ENCODE results near the gene FCRL1. TPM values are rescaled to one million over a fixed set of nuclear protein-coding genes. Genes with fewer than 3 reads are reported as not detected.

FCRL1 gene
- total RNA-seq, 2 experiments from 2014 or later: 0.22 TPM; not detected in 1

DNA sequence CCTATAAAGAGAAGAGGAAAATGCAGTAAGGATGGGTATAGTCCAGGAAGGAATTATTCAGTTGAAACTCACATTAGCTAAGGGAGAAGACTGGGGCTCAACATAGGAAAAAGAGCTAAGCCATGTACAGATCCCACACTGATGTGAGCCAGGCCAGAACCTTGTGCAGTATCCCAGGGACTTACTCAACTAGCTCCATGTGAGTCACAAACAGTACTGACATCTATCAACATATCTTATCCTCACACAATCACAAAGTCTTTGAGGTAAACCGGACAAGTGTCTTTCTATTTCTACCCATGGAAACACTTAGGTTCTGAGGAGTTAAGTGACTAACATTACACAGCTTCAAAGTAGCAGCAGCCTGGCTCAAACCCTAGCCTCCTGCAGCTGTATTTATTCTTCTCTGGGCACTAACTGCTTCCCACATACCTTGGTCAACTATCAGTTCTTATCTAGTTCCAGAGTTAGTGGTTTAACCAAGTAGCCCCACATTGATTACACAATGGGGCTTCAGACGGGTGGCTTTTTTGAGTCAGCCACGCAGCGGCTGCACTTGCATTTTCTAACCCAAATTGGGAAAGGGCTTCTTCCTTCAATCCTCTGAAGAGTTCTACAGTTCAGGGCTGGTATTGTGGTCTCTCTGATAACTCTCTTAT lies 12.2 kb upstream of the FCRL1 start:
- H3K27ac Mint-ChIP-seq: no peak overlapping the region
- H3K27me3 Mint-ChIP-seq: peaks cover 7% of the 10 kb centered on the region
- CTCF ChIA-PET: interaction anchor here (1.2 kb wide), 1 partner anchor 11 kb away, joined by 3 read pairs; no protein-coding TSS in a partner anchor
- no peaks in the 10 kb centered on the region for H3K4me1 Mint-ChIP-seq
- H3K4me3 Mint-ChIP-seq: no peak overlapping the region
- POLR2A ChIA-PET: no interaction called here
- H3K9me3 Mint-ChIP-seq: no peaks in the 10 kb centered on the region
- no peaks in the 10 kb centered on the region for H3K36me3 Mint-ChIP-seq (ENCODE audit: low read depth)
- no peak for DNase-seq

DNA sequence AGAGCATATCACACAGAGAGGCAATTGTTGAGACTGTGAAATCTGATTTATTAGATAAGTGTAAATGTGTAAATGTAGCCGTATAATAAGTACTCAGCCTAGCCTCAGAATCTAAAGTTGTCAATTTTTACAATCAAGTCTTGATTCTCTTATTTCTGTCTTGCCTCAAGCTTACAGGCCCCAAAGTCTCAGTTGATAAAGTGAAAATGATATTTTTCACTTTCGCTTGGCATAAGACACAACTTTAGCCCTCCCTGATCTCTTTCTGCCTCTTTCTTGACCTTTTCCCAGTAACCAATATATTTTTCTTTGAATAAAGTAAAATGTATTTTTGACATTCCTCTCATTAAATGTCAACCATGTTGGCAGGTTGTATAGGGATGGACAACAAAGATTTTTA lies 11.0 kb upstream of the FCRL1 start:
- H3K4me3 Mint-ChIP-seq: no peak overlapping the region
- H3K27me3 Mint-ChIP-seq: peaks cover 7% of the 10 kb centered on the region
- CTCF ChIA-PET: no interaction called here
- no peaks in the 10 kb centered on the region for H3K36me3 Mint-ChIP-seq (ENCODE audit: low read depth)
- DNase-seq: no peak
- no peaks in the 10 kb centered on the region for H3K9me3 Mint-ChIP-seq
- POLR2A ChIA-PET: no interaction called here
- H3K4me1 Mint-ChIP-seq: no peaks in the 10 kb centered on the region
- no peak overlapping the region for H3K27ac Mint-ChIP-seq

DNA sequence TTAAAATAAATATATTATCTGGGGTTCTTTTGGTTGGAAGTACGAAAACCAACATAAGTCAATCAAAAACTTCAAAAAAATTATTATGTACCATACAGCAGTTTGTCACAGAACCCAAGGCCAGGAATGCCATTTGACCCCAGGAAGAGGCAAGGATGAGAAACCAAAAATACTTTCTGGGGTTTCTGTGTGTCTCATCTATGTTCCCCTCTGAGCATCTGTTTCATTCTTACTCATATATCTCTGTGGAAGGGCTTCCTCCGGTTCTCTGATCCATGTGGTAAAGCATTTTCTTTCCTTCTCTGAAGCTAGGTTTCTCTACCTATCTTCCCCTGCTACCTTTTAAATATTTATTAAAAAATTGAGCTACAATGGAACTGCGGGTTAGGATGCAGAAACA lies 9.8 kb upstream of the FCRL1 start:
- peaks cover 7% of the 10 kb centered on the region for H3K27me3 Mint-ChIP-seq
- ChIA-PET CTCF (no interaction called here), POLR2A (interaction anchor here (0.6 kb wide), 1 partner anchor 9 kb away, joined by 3 read pairs; no protein-coding TSS in a partner anchor)
- no peaks in the 10 kb centered on the region for H3K36me3 Mint-ChIP-seq (ENCODE audit: low read depth)
- H3K4me1 Mint-ChIP-seq: no peaks in the 10 kb centered on the region
- no peak overlapping the region for H3K27ac Mint-ChIP-seq
- no peak overlapping the region for H3K4me3 Mint-ChIP-seq
- no peaks in the 10 kb centered on the region for H3K9me3 Mint-ChIP-seq
- no peak for DNase-seq

DNA sequence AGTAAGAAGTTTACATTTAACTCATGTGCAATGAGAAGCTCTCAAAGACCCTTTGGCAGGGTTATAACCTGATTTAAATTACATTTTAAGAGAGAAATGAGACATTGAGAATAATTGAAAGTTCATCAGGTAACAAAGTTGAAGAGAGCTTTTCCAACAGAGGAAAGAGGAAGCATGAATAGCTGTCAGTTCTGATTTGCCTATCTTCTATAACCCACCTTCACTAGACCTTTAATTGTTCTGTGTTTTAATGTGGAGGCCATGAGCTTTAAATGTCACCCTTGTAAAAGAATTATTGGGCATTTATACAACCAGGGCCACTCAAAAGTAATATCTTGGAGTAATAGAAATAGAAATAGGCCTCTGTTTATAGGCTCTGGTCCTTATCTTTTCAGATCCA lies 9.3 kb upstream of the FCRL1 start:
- Mint-ChIP-seq H3K9me3 (no peaks in the 10 kb centered on the region), H3K4me1 (no peaks in the 10 kb centered on the region), H3K36me3 (ENCODE audit: low read depth) (no peaks in the 10 kb centered on the region), H3K27me3 (peaks cover 8% of the 10 kb centered on the region), H3K4me3 (no peak overlapping the region), H3K27ac (no peak overlapping the region)
- POLR2A ChIA-PET: no interaction called here
- CTCF ChIA-PET: no interaction called here
- DNase-seq: no peak

DNA sequence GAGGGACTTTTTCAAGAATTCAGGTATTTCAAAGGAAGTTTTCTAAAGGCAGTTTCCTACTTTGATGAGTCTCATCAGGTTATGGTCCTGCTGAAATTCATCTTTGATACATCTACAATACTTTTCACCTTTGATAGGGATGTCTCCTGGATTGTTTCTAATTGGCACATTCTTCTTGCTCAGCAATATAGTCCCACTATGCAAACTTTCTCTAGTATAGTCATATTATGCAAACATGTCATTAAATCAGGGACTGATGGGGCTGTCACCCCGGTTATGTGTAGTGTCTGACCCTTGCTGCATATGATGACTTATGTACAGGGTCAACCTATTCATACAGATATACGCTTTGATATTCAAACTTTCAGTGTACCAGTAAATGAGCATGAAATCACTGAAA lies 379 bp upstream of the FCRL1 start:
- H3K4me1 Mint-ChIP-seq: no peaks in the 10 kb centered on the region
- H3K27me3 Mint-ChIP-seq: peaks cover 14% of the 10 kb centered on the region
- no peak overlapping the region for H3K27ac Mint-ChIP-seq
- H3K4me3 Mint-ChIP-seq: no peak overlapping the region
- ChIA-PET POLR2A (no interaction called here), CTCF (no interaction called here)
- no peaks in the 10 kb centered on the region for H3K9me3 Mint-ChIP-seq
- no peak for DNase-seq
- H3K36me3 Mint-ChIP-seq (ENCODE audit: low read depth): no peaks in the 10 kb centered on the region

DNA sequence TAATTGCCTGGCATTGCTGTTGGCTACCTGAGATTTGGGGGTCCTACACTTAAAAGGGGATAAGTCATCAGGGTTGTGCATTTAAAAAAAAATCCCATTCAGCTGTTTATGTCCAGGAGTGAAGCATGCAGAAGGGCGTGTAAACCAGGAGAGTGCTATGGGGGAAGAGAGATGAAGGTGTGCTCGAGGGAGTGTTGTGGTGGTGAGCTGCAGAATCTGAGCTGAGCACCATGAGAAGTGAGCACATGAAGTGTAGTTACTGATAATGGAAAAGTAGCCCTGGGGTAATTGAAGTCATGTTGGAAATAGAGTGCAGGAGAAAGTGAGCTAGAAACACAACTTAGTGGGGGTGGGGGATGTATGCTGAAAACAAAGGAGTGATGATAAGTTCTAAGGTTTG lies 705 bp downstream of the FCRL1 start:
- Mint-ChIP-seq H3K27me3 (peaks cover 15% of the 10 kb centered on the region), H3K27ac (no peak overlapping the region), H3K4me3 (no peak overlapping the region), H3K9me3 (no peaks in the 10 kb centered on the region), H3K36me3 (ENCODE audit: low read depth) (no peaks in the 10 kb centered on the region), H3K4me1 (no peaks in the 10 kb centered on the region)
- CTCF ChIA-PET: no interaction called here
- DNase-seq: no peak
- POLR2A ChIA-PET: no interaction called here

DNA sequence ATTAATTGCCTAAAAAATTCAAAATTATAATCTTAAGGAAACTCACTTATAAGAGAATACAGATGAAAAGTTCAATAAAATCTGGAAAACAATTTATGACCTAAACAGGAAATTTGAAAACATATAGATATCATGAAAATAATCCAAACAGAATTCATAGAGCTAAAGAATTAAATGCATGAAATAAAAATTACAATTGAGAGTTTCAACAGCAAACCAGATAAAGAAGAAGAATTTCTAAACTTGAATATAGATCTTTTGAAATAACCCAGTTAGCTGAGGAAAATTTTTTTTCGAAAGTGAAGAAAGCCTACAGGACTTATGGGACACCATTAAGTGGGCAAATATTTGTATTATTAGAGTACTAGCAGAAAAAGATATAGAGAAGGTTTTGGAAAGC lies 6.7 kb downstream of the FCRL1 start:
- ChIA-PET CTCF (no interaction called here), POLR2A (no interaction called here)
- Mint-ChIP-seq H3K27ac (no peak overlapping the region), H3K4me3 (no peak overlapping the region), H3K9me3 (peaks cover 15% of the 10 kb centered on the region), H3K27me3 (peaks cover 11% of the 10 kb centered on the region), H3K4me1 (no peaks in the 10 kb centered on the region), H3K36me3 (ENCODE audit: low read depth) (no peaks in the 10 kb centered on the region)
- DNase-seq: no peak

DNA sequence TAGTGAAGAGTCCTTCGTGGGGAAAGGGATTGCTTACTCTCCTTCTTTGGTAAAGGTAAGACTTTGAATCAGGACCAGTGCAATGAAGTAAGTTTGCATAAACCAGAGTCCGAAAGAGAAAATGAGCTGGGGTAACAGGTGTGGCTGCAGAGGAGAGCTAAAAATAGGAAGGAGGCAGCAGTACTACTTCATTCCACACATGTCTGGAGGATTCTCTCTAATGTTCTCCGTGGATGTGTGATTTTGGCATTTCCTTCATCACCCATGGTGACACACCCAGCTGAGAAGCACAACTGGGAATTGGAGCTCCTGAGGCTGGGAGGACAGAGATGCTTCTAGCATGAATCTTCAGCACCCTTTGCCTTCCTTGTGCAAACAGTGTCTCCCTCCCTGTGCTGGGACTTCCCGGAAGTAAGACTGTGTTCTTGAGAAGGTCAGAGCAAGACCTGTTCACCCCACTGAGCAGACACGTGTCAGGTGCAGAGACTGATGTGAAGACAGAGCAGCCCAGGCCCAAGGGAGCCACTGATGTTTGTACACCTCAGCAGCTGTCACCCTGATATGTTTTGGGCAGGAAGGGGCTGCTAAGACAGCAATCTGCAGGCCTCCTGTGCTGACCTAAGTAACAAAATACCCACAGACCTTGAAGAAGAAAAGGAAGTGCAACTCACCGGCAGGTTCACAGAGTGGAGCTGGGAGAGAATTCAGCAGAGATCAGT lies 13.3 kb downstream of the FCRL1 start:
- Mint-ChIP-seq H3K36me3 (ENCODE audit: low read depth) (no peaks in the 10 kb centered on the region), H3K27ac (no peak overlapping the region), H3K4me1 (no peaks in the 10 kb centered on the region), H3K9me3 (no peaks in the 10 kb centered on the region), H3K27me3 (no peaks in the 10 kb centered on the region), H3K4me3 (no peak overlapping the region)
- no peak for DNase-seq
- ChIA-PET CTCF (no interaction called here), POLR2A (no interaction called here)

DNA sequence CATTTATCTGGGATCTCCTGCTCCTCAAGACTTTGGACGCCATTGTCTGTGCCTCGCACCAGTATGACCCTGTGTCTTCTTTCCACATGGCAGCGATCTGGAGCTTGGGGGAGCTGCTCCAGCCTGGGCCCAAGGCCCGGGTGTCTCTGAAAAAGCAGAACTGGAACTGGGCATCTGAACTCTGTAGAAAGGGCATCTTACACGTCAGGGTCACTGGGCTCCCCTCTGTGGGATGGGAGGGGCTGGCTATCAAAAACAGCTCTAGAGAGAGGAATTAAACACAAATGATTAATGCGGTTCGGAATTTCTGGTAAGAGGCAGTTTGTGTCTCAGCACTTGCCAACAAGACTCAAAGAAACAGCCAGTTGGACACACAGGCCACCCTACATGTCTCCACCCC lies 16.1 kb downstream of the FCRL1 start:
- H3K4me1 Mint-ChIP-seq: no peaks in the 10 kb centered on the region
- ChIA-PET CTCF (no interaction called here), POLR2A (no interaction called here)
- no peaks in the 10 kb centered on the region for H3K36me3 Mint-ChIP-seq (ENCODE audit: low read depth)
- no peak overlapping the region for H3K27ac Mint-ChIP-seq
- no peaks in the 10 kb centered on the region for H3K9me3 Mint-ChIP-seq
- DNase-seq: no peak
- no peaks in the 10 kb centered on the region for H3K27me3 Mint-ChIP-seq
- no peak overlapping the region for H3K4me3 Mint-ChIP-seq

DNA sequence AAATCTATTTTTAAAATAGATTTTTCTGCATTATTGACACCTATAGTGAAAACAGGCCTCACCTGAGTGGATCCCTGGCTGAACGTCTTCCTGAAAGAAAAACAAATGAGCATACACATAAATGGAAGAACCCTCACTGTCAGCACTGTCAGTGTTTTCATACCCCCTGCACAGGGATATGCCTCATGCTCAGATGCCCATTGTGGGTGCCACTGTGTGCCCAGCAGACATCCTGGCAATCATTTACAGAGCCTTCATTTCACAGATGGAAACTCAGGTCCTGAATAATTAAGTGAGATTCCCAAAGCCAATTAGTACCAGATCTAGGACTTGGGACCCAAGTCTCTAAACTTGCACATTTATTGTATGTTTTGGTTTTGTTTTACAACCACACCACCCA lies 19.9 kb downstream of the FCRL1 start:
- POLR2A ChIA-PET: no interaction called here
- no peaks in the 10 kb centered on the region for H3K4me1 Mint-ChIP-seq
- H3K9me3 Mint-ChIP-seq: no peaks in the 10 kb centered on the region
- no peaks in the 10 kb centered on the region for H3K27me3 Mint-ChIP-seq
- CTCF ChIA-PET: no interaction called here
- DNase-seq: no peak
- H3K36me3 Mint-ChIP-seq (ENCODE audit: low read depth): no peaks in the 10 kb centered on the region
- no peak overlapping the region for H3K27ac Mint-ChIP-seq
- no peak overlapping the region for H3K4me3 Mint-ChIP-seq

DNA sequence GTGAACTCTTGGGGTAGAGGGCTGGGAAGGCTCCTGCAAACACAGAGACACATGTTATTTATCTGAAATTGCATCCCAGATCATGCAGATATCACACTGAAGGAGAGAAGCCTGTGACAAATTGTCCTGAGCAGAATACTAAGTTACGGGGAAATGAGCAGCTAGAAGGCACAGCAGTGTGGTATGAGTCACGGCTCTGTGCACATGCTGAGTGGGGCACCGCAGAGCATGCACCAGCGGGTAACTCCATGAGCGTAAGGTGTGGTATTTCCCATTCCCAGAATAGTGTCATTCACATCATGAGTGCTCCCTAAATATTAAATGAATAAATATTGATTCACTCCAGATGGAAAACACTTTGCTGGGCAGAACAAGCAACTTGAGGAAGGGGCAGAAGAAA lies 21.7 kb downstream of the FCRL1 start:
- no peak overlapping the region for H3K4me3 Mint-ChIP-seq

DNA sequence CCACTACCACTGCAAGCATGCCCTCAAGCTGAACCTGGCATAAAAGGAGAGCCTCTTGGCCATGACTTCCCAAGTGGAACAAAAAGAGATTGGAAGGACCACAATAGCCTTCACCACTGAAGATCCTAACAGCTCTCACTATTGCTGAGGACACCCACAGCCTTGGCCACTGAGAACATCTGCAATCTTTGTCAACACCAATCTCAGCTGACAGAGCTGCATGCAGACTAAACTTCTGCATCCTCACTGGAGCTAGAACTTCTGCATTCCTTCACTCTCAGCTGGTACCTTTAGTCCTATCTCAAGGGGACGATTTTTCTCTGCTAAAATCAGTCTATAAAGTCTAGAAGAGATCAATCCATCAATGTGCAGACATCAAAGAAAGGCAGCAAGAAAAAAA lies 34.7 kb downstream of the FCRL1 start:
- Mint-ChIP-seq H3K9me3 (peaks cover 4% of the 10 kb centered on the region), H3K27ac (no peak overlapping the region), H3K4me1 (peaks cover 6% of the 10 kb centered on the region), H3K27me3 (peaks cover 8% of the 10 kb centered on the region), H3K36me3 (ENCODE audit: low read depth) (no peaks in the 10 kb centered on the region), H3K4me3 (no peak overlapping the region)
- POLR2A ChIA-PET: interaction anchor here (0.6 kb wide), 1 partner anchor 8 kb away, joined by 3 read pairs; no protein-coding TSS in a partner anchor
- no peak for DNase-seq
- CTCF ChIA-PET: no interaction called here

More for the DNA sequence above, 21.7 kb downstream of the FCRL1 start:
- CTCF ChIA-PET: interaction anchor here (1.1 kb wide), 1 partner anchor 11 kb away, joined by 3 read pairs; no protein-coding TSS in a partner anchor
- Mint-ChIP-seq H3K27ac (no peak overlapping the region), H3K27me3 (peaks cover 2% of the 10 kb centered on the region), H3K4me1 (no peaks in the 10 kb centered on the region), H3K9me3 (peaks cover 6% of the 10 kb centered on the region), H3K36me3 (ENCODE audit: low read depth) (no peaks in the 10 kb centered on the region)
- no peak for DNase-seq
- POLR2A ChIA-PET: no interaction called here

DNA sequence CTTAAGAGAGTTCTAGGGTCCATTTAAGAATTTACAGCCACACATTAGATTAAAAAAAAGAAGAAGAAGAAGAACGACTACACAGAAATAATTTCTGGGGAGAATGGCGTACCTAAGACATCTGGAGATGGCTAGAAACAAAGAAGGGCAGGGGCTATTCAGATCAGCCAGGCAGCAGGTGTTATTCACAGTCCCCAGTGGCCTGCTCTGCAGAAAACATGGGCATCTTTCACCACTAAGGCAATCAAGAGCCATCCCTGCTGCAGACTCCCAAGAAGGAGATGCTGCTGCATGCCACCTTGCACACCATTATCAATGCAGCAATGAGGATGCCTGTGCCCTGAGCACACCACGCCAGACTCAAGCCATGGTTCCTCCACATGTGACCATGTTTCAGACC lies 35.1 kb downstream of the FCRL1 start:
- peaks cover 6% of the 10 kb centered on the region for H3K4me1 Mint-ChIP-seq
- no peak overlapping the region for H3K27ac Mint-ChIP-seq
- ChIA-PET POLR2A (interaction anchor here (0.6 kb wide), 1 partner anchor 9 kb away, joined by 3 read pairs; no protein-coding TSS in a partner anchor), CTCF (no interaction called here)
- H3K27me3 Mint-ChIP-seq: peaks cover 5% of the 10 kb centered on the region
- peaks cover 2% of the 10 kb centered on the region for H3K9me3 Mint-ChIP-seq
- no peak for DNase-seq
- H3K36me3 Mint-ChIP-seq (ENCODE audit: low read depth): no peaks in the 10 kb centered on the region
- no peak overlapping the region for H3K4me3 Mint-ChIP-seq

DNA sequence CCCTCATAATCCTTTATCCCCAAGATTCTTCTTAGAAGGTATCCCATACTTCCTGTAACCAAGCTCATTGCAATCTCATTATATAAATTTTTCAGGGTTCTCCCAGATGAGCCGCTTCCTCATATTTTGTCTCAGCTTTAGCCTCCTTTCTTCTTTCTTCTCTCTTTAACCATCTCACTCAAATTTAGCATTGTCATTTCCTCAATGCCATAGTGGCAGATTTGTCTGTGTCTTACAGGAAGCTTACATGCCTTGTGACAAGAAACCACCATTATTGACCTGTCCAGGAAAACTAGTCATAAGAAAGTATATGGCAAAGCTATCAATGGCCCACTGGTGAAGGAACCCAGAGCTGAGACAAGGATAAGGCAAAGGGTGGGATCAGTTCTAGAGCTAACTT lies 37.0 kb downstream of the FCRL1 start:
- CTCF ChIA-PET: no interaction called here
- no peak overlapping the region for H3K27ac Mint-ChIP-seq
- H3K9me3 Mint-ChIP-seq: peaks cover 2% of the 10 kb centered on the region
- H3K36me3 Mint-ChIP-seq (ENCODE audit: low read depth): no peaks in the 10 kb centered on the region
- no peak for DNase-seq
- H3K4me3 Mint-ChIP-seq: no peak overlapping the region
- H3K27me3 Mint-ChIP-seq: peaks cover 1% of the 10 kb centered on the region
- H3K4me1 Mint-ChIP-seq: peaks cover 6% of the 10 kb centered on the region
- POLR2A ChIA-PET: no interaction called here

All from activated CD4-positive, alpha-beta T cell treated with anti-CD3 and anti-CD28 coated beads, Interleukin-2, amount 10 ng/mL, durations not matched to agents 7 days and 5 days (primary cell).